KBM-7 (cell line): ENCODE measurements around the gene ACOT7.

Source experiments
- DNase-seq: peaks from one replicate; pipeline ENCODE4 v3.0.0-alpha.2; 2015
- in situ Hi-C: fragments of 300-500 bp; cut with MboI; formaldehyde crosslinking; loops from 2 replicates; pipeline ENCODE4 v1.14.3; 2020; ENCODE audit warnings: low sequenced_read_pairs, low pct_unique_long_range_greater_than_20kb, mixed read lengths

Gene ACOT7

DNA sequence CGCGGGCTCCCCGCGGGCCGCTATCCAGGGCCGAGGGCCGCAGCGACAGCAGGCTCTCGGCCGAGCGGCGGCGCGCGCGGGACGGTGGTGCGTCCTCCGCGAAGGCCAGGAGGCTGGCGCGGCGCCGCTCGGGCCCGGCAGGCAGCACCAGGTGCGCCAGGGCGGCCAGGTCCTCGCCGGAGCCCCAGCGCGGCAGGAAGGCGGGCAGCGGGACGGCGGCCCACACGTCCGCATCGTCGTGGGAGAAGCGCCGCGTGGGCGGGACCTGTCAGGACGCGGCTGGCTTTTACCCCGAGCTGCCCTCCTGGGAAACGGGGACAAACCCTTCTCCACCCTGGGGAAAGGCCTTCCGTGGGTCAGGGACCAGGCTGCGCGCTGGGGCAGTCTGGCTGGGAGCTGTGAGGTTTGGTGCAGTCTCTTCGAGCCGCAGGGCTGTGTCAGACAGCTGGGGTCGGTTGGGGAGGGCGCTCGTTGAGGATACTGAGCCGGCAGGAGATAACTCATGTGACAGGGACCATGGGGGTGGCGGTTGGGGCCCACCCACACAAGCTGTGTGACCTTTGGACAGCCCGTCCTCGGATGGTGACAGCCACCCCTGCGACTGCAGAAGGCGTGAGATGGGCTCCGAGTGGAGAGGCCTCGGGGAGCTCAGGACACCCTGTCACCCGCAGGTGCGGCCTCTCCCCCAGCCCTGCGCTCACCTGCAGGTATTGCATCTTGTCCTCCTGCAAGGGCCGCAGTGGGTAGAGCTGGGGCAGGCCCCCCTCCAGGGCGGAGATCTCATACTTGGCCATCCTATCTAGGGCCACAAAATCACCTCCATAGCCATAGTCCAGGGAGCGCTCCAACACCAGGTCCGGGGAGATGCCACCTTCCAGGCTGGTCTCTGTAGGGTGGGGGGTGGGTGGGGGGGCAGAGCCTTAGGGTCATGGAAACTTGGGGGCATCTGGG, 143.6 kb downstream of the ACOT7 start:
- no peak for DNase-seq
- in situ Hi-C loops: loop anchor here (10.0 kb wide), 2 partner anchors 95 to 155 kb away; no protein-coding TSS in a partner anchor

DNA sequence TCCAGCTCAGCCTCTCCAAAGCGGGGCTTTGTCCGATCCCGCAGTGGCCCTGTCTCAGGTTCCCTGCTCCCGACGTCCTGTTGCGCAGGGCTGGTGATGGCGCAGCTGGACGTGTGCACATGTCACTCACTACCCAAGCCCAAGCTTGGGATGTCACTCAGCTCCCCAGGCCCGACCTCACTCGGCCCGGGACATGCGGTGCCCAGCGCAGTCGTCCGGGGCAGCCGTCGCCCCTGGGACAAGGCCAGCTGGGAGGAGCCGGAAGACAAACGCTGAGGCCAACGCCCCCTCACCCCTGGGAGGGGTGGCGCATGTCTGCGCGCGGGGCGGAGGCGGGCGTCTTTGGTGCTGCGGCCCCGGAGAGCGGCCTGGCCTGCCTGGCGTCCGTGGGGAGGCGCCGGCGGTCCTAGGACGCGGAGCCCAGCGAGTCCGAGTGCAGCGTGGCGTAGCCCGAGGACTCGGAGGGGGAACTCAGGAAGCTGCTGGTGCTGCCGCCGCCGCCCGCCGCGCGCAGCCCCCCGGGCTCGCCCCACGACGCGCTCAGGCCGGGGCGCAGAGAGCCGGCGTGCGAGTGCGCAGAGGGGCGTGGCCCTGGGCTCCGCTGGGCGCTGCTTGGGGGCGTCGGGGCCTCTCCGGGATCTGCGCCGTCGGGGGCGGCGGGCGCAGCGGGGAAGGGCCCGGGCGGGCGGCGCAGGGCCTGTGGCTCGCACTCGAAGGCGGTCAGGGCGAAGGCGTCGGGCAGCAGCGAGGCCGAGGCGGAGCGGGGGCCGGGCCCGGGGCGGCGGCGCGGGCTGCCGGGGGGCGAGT, 144.4 kb downstream of the ACOT7 start:
- in situ Hi-C loops: loop anchor here (10.0 kb wide), 1 partner anchor 156 kb away; no protein-coding TSS in a partner anchor
- DNase-seq: no peak

DNA sequence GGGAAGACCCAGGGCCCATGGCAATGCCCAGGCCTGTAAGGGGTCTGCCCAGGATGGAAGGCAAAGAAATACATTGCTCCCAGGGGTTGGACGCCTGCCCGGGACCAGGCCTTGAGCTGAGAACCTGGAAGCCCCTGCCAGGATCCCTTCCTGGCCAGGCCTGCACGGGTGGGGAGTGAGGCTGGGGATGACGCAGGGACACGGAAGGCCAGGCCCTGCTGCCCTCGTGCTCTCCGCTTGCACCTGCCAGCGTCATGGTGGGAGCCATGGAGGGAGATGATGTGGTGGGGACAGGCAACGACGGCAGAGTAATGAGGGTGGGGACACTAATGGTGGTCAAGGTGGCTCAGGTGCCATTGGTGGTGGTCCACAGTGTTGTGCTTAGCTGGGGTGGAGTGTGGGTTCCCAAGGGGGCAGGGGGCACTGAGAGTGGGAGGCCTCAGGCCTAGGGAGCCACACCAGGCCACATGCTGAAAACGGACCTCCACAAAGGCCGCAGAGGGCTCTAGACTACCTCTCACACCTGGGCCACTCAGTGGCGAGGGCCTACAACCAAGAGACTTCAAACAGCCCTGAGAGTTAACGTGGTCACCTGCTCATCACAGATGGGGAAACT, 145.3 kb downstream of the ACOT7 start:
- in situ Hi-C loops: loop anchor here (10.0 kb wide), 1 partner anchor 157 kb away; no protein-coding TSS in a partner anchor
- DNase-seq: no peak

DNA sequence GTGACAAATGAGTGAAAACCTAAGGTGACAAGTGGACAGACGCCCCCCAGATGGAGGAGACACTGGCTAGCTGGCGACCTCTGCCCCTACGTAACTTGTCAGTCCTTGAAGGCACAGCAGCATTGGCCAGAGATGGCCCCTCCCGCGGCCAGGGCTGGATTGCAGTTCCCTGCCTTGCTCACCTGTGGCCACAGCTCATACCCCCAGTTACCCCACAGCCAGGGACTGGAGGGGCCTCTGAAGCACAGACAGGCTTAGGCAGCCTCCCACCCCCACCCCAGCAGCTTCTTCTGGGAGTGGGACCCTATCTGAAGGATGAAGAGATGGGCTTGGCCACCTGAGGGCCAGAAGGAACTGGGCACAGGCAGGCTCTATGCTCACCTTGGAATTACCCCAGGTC, 145.9 kb downstream of the ACOT7 start:
- no peak for DNase-seq
- in situ Hi-C loops: loop anchor here (10.0 kb wide), 1 partner anchor 157 kb away; no protein-coding TSS in a partner anchor

DNA sequence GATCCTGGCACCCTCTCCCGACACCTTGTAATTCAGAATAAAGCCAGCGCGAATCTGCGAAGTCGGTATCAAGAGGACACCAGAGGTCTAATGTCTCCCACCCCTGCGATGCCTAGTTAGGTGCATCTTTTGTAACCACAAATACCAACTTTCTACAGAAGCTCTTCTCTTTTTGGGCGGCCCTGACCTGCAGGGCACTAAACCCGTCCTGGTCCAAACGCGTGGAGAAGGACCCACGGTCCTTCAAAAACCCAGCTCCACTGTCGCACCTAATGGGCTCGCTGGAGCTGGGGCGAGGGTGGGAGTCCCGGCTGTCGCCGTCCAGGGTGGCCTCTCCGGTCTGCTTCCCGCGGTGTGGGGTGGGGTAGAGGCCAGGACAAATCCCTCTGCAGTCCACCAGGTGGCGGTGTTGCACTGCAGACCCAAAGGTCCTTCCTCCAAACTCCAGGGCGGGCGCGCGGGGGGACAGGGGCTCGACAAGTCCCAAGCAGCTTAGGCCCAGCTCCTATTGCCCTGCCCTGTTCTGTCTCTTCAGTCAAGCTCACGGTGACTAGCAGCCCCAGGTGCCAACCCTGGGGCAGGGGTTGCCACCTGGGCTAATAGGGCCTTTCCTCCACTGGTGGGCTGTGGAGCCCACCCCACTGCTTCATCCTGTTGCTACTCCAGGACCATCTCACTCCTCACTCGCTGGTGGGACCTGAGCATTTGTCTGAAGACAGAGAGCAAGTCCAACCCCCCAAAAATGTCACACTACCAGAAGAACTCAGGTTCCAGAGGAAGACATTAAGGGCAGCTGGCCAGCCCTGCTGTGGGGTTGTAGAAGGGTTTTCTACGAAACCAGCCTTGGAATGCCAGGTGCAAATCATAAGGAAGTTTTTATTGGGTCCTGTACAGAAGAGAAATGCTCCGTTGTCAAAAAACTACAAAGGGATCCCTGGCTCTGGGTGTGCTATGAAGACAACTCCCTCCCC, 146.8 kb downstream of the ACOT7 start:
- in situ Hi-C loops: loop anchor here (10.0 kb wide), 1 partner anchor 158 kb away; no protein-coding TSS in a partner anchor
- peak; percentile 80 for DNase-seq

DNA sequence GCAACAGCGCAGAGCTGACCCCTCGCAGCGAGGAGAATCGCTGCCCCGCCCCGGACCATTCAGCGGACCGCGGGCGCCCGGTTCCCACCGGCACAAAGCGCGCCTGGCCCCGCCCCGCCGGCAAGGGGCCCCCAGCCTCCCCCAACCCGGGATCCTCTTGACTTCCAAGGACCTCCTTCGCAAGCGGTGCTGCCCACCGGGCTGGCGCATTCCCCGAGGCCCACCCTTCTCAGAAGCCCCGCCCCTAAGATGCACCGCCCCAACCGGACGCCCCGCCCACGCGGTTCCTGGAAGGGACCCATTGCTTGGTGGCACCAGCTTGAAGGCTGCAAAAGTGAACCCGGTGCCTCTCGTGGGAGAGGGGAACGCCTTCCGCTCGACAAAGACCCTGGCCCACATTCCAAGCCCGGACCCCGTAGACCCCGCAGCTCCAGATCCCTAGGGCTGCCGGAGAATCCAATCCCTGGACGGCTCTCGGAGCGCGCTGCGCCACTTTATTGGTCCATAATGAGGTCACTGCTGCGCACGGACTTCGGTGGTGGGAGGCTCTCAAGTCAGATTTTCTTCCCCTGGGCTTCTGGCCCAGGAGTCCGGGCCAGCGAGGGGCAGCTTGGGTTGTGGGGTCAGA, 147.6 kb downstream of the ACOT7 start:
- in situ Hi-C loops: loop anchor here (10.0 kb wide), 1 partner anchor 159 kb away; no protein-coding TSS in a partner anchor
- DNase-seq: no peak

DNA sequence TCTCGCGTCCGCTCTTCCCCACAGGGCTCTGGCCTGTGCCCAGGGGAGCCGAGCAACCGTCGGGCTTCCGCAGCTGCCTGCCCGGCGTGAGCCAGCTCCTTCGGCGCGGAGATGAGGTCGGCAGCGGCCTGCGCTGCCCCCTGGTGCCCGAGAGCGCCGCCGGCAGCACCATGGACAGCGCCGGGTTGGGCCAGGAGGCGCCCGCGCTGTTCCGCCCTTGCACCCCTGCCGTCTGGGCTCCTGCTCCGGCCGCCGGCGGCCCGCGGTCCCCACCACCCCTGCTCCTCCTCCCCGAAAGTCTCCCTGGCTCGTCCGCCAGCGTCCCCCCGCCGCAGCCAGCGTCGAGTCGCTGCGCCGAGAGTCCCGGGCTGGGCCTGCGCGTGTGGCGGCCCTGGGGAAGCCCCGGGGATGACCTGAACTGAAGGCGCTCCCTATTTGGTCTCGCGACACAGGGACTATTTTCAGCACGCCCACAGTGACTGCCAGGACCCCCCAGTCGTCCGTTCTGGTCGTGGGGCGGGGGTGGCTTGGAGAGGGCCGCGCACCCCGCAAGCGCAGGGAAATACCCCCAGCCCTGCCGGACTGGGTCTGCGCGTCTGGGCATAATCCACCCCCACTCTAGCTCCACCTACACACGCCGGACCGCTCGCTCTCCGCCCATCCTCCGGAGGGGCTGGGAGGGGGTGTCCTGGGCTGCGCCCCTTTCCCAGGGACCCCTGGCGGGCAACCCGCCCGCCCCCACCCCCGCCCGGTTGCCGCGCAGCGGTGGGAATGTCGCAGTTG, 148.3 kb downstream of the ACOT7 start:
- in situ Hi-C loops: loop anchor here (10.0 kb wide), 1 partner anchor 160 kb away; no protein-coding TSS in a partner anchor
- peak; percentile 88 for DNase-seq

DNA sequence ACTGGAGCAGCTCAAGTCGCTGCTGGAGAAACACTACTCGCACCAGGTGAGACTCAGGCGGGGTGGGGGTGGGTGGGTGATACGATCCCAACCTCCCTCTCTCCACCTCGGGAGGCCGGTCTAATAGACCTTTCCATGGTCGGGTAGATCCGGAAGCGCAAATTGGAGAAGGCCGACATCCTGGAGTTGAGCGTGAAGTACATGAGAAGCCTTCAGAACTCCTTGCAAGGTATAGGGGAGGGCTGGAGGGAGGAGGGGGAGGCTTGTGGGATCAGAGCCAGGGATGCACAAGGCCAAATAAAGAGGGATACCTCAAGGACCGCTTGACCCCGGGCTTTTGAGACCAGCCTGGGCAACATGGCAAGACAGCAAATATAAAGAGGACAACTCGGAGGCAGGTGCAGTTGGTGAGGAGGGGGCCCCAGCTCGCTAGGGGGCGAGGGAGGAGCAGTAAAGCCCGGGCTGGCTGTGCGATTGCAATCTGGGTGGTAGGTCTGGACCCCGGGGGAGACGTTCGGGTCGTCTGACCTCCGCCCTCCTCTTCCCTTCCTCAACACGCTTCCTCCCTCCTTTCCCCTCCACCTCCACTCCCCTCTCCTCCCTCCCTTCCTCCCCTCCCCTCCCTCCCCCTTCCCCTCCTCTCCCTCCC, 149.0 kb downstream of the ACOT7 start:
- no peak for DNase-seq
- in situ Hi-C loops: loop anchor here (10.0 kb wide), 1 partner anchor 160 kb away; no protein-coding TSS in a partner anchor

DNA sequence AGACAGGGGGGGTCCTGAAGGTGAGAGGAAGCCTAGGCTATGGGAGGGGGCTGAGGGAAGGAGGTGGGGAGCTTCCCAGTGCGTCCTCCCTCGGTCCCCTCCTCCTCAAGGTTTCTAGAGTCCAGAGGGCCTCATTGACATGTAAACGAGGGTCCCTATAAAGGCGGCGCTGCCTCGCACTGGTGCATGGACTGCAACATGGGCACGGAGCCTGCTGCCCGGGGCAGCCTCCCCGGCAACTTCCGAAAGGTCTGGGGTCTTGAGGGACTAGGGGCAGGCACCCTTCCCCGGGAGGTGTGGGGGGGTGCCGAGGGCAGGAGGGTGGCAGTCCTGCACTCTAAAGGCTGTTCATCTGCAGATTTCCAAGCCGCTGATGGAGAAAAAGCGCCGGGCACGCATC, 149.6 kb downstream of the ACOT7 start, which contains the start of gene HES3:
HES3 (plus strand) TSS at position 187 of the 400 bp plus-strand sequence; CDS start at position 374, 187 bp downstream.
- in situ Hi-C loops: loop anchor here (10.0 kb wide), 1 partner anchor 161 kb away; no protein-coding TSS in a partner anchor
- no peak for DNase-seq

DNA sequence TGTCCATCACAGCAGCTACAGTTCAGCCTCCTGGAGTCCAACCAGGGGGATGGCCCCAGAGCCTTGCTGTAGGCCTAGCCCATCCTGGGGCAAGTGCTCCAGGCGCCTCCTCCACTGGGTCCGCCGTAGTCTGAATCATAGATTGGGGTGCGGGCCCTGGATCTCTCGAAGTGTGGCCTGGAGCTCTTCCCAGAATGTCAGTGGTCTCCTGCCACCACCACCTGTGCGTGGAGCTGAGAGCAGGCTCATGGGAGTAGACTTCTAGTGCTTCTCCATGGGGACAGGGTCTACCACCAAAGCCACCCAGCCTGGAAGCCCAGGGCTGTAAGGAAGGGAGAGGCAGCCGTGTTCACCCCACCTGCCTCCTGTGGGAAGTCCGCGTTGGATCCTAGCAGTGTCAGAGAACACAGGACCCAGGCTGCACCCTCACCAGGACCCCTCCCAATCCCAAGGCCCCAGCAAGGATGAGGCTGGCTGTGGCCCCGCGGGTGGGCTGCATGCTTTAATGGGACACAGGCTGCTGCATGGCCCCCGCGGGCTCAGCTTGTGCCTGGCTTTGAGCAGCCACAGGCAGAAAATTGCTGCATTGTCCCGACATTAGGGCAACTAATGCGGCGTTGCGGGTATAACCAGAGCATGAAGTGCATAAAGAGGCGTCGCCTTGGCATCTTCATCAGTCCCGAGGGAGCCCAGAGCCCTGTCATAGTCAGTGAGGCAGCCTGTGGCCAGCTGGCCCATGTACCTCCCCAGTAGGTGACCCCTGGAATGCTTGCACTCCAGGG, 150.3 kb downstream of the ACOT7 start:
- no peak for DNase-seq
- in situ Hi-C loops: loop anchor here (10.0 kb wide), 1 partner anchor 162 kb away; no protein-coding TSS in a partner anchor

DNA sequence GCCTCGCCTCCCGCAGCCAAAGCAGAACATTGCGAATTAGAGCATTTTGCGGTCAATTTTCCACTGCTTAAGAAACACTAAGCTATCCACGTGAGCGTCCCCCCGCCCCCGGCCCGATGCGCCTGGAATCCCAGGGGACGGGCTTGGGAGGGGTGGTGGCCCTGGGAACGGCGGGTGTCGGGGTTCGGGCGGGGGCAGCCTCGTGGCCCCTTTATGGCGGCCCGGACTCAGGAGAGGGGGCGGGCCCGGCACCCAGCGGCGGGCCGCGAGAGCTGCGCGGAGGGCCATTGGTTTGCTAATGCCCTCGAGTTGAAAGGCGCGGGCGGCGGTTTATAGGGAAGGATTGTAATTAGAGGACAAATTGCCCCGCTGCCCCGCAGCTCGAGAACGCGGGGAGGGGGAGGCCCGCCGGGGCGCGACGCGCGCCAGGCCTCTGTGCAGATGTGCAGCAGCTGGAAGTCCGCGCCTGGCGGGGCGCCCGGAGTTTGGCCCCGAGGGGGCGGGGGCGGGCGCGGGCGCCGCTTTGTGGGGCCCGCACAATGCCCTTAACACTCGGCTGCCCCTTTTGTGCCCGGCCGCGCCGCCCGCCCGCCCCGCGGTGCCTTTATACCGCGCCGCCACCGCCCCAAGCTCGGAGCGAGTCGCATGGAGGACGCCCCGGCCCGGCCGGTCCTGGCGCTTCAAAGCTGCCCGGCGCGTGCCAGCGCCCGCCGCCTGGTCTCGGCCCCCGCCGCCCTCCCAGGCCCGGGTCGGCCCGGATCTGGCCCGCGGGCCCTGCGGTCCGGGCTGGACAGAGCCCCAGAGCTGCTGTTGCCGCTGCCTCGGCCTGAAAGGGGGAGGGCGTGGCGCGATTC, 151.5 kb downstream of the ACOT7 start:
- DNase-seq: no peak

DNA sequence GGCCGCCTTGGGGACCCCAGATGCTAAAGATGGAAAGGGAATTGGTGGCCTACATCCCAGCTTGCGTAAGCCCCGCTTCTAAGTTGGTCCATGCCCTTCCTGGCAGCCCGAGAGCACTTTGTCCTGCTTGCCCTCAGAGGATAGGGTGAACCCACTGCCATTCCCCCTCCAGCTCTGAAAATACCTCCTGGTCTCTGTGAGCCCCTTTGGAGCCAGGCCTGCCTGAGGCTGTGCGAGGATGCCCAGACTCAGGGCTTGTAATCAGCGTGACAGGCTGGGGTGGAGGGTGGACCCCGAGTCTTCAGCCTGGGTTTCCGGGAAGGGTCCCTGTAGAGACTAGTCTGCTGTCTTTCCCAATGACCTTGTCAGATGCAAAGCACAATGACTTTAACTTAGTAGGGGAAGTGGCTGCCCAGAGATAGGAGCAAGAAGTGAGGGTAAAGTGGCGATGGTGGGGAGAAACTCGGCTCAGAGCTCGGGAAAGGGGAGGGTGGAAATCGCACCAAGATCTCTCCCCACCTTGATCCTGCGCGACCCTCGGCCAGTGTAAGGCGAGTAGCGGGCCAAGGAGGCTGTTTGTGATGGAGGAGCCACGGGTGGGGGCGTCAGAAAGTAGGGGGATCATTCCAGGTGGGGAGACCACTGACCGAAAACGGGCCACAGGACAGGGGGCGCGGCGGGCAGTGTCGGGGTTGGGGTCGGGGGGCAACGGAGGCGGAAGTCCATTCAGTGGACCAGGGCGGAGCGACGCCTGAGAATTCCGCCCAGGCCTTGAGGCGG, 152.3 kb downstream of the ACOT7 start:
- DNase-seq: no peak
- in situ Hi-C loops: loop anchor here (10.0 kb wide), 1 partner anchor 164 kb away; no protein-coding TSS in a partner anchor

More for the DNA sequence above, 151.5 kb downstream of the ACOT7 start:
- in situ Hi-C loops: loop anchor here (10.0 kb wide), 1 partner anchor 163 kb away; no protein-coding TSS in a partner anchor

DNA sequence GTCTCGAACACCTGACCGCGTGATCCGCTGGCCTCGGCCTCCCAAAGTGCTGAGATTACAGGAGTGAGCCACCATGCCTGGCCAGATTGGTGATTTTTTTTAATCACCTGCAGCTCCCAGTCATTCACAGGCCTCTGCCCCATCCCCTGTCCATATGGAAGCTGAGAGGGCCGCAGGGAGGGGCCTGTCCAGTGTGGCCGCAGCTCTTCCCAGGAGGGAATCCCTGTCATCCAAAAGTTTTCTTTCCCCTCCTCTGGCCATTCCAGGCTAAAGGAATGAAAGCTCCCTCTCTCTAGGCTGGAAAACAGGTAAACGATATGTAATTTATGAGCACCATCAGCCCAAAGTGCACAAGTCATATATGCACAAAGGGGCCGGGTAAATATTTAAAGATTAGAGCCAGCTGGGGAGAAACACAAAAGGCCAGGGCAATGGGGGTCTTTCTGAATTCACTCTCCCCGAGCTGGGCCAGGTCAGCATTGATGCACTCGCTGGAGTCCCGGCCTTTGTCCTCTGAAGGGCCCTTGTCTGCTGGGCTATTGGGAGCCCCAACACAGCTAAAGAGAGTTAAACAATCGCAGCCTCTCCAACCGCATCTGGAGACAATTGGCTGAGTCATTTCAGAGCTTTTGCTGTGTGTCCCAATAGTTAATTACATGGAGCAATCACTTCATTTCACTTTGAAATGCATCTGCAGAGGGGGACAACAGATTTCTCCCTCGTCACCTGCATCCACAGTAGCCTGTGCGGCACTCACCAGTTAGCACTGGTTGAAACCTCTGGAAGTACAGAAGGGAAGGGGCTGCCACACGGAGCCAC, 153.4 kb downstream of the ACOT7 start:
- in situ Hi-C loops: loop anchor here (10.0 kb wide), 1 partner anchor 165 kb away; no protein-coding TSS in a partner anchor
- no peak for DNase-seq
